ENCODE results near the gene VEZT. TPM values are rescaled to one million over a fixed set of nuclear protein-coding genes. Genes with fewer than 3 reads are reported as not detected.
A peak's percentile ranks its signal among the peaks of the same experiment; 100 is the strongest.

Gene VEZT
- total RNA-seq, 1 donor from 2014 or later: 126 TPM

GRCh38 chr12:95224202-95225170 lies 6.9 kb downstream of the VEZT start:
- TF ChIP-seq CTCF (IDR thresholded peaks at IDR 0.05; ENCODE audit: unreplicated experiment): no peak
- H3K27ac Mint-ChIP-seq: no peak overlapping the region
- no peak overlapping the region for H3K4me3 Mint-ChIP-seq (ENCODE audit: low read depth)

GRCh38 chr12:95225645-95226212 lies 8.1 kb downstream of the VEZT start:
- no peaks in the 10 kb centered on the region for H3K27me3 Mint-ChIP-seq
- peaks cover 14% of the 10 kb centered on the region for H3K36me3 Mint-ChIP-seq (ENCODE audit: insufficient read depth)
- no peaks in the 10 kb centered on the region for H3K9me3 Mint-ChIP-seq (ENCODE audit: low read depth)
- no peak for TF ChIP-seq CTCF (IDR thresholded peaks at IDR 0.05; ENCODE audit: unreplicated experiment)
- no peak overlapping the region for H3K4me3 Mint-ChIP-seq (ENCODE audit: low read depth)
- DNase-seq (ENCODE audit: low spot score, unreplicated experiment): no peak
- H3K27ac Mint-ChIP-seq: no peak overlapping the region
- peaks cover 16% of the 10 kb centered on the region for H3K4me1 Mint-ChIP-seq (ENCODE audit: low read depth)

More at GRCh38 chr12:95224202-95225170, 6.9 kb downstream of the VEZT start:
- H3K9me3 Mint-ChIP-seq (ENCODE audit: low read depth): no peaks in the 10 kb centered on the region
- H3K27me3 Mint-ChIP-seq: no peaks in the 10 kb centered on the region
- peaks cover 19% of the 10 kb centered on the region for H3K4me1 Mint-ChIP-seq (ENCODE audit: low read depth)
- no peak for DNase-seq (ENCODE audit: low spot score, unreplicated experiment)
- peaks cover 19% of the 10 kb centered on the region for H3K36me3 Mint-ChIP-seq (ENCODE audit: insufficient read depth)

GRCh38 chr12:95227818-95228356 lies 10.3 kb downstream of the VEZT start:
- no peaks in the 10 kb centered on the region for H3K9me3 Mint-ChIP-seq (ENCODE audit: low read depth)

GRCh38 chr12:95228617-95229016 lies 11.0 kb downstream of the VEZT start:
- TF ChIP-seq CTCF (IDR thresholded peaks at IDR 0.05; ENCODE audit: unreplicated experiment): no peak
- Mint-ChIP-seq H3K4me1 (ENCODE audit: low read depth) (peaks cover 16% of the 10 kb centered on the region), H3K9me3 (ENCODE audit: low read depth) (no peaks in the 10 kb centered on the region), H3K27ac (no peak overlapping the region), H3K27me3 (no peaks in the 10 kb centered on the region), H3K36me3 (ENCODE audit: insufficient read depth) (peaks cover 21% of the 10 kb centered on the region), H3K4me3 (ENCODE audit: low read depth) (no peak overlapping the region)
- no peak for DNase-seq (ENCODE audit: low spot score, unreplicated experiment)

More at GRCh38 chr12:95227818-95228356, 10.3 kb downstream of the VEZT start:
- no peak overlapping the region for H3K4me3 Mint-ChIP-seq (ENCODE audit: low read depth)
- TF ChIP-seq CTCF (IDR thresholded peaks at IDR 0.05; ENCODE audit: unreplicated experiment): no peak
- H3K36me3 Mint-ChIP-seq (ENCODE audit: insufficient read depth): peaks cover 18% of the 10 kb centered on the region
- H3K27ac Mint-ChIP-seq: no peak overlapping the region
- DNase-seq (ENCODE audit: low spot score, unreplicated experiment): no peak
- peaks cover 16% of the 10 kb centered on the region for H3K4me1 Mint-ChIP-seq (ENCODE audit: low read depth)
- H3K27me3 Mint-ChIP-seq: no peaks in the 10 kb centered on the region

GRCh38 chr12:95229636-95230035 lies 12.0 kb downstream of the VEZT start:
- H3K9me3 Mint-ChIP-seq (ENCODE audit: low read depth): peaks cover 2% of the 10 kb centered on the region
- H3K27ac Mint-ChIP-seq: peak overlapping the region; percentile 78
- H3K27me3 Mint-ChIP-seq: no peaks in the 10 kb centered on the region
- H3K36me3 Mint-ChIP-seq (ENCODE audit: insufficient read depth): peaks cover 17% of the 10 kb centered on the region
- TF ChIP-seq CTCF (IDR thresholded peaks at IDR 0.05; ENCODE audit: unreplicated experiment): no peak
- no peak for DNase-seq (ENCODE audit: low spot score, unreplicated experiment)
- peaks cover 16% of the 10 kb centered on the region for H3K4me1 Mint-ChIP-seq (ENCODE audit: low read depth)
- H3K4me3 Mint-ChIP-seq (ENCODE audit: low read depth): no peak overlapping the region

Data from progenitor cell of endocrine pancreas (in vitro differentiated cells).